GM21423 (cell line): Measurements from ENCODE around the gene SUPV3L1.
"Not testable (repeated sequence)": the region's sequence is repeated elsewhere in the genome, so short reads cannot be mapped to it uniquely, and the experiment has no call there.

Experiments used
- ATAC-seq: cut with Tn5 transposase; IDR thresholded peaks from one replicate; pipeline ENCODE4 v1.9.1; 2021; ENCODE audit warnings: mild to moderate bottlenecking, moderate library complexity; ENCODE audit not compliant: unreplicated experiment

Gene SUPV3L1

GRCh38 chr10:69228151-69228550 is 48.1 kb downstream of the SUPV3L1 start:
- ATAC-seq, result no peak

GRCh38 chr10:69229616-69229916 is 49.5 kb downstream of the SUPV3L1 start:
- ATAC-seq, result no peak

GRCh38 chr10:69230128-69230527 is 50.1 kb downstream of the SUPV3L1 start:
- ATAC-seq, result no peak

- ATAC-seq, result no peak
These were observed 52.2 kb downstream of the SUPV3L1 start for GRCh38 chr10:69232252-69232651.

GRCh38 chr10:69232736-69233480 is 52.9 kb downstream of the SUPV3L1 start:
- ATAC-seq, result no peak

GRCh38 chr10:69234447-69234846 is 54.4 kb downstream of the SUPV3L1 start:
- ATAC-seq, result no peak

- peak; percentile 83 for ATAC-seq
These were observed 57.6 kb downstream of the SUPV3L1 start for GRCh38 chr10:69237528-69238159.

- ATAC-seq, result no peak
These were observed 59.1 kb downstream of the SUPV3L1 start for GRCh38 chr10:69239136-69239535.

- ATAC-seq, result no peak
These were observed 59.9 kb downstream of the SUPV3L1 start for GRCh38 chr10:69239816-69240434.

- no peak for ATAC-seq
These were observed 60.4 kb downstream of the SUPV3L1 start for GRCh38 chr10:69240455-69240854.

- ATAC-seq, result no peak
These were observed 61.5 kb downstream of the SUPV3L1 start for GRCh38 chr10:69241575-69241974.

GRCh38 chr10:69242040-69242851 is 62.2 kb downstream of the SUPV3L1 start:
- ATAC-seq, result no peak

GRCh38 chr10:69242852-69243212 is 62.8 kb downstream of the SUPV3L1 start:
- no peak for ATAC-seq

GRCh38 chr10:69243817-69244216 is 63.8 kb downstream of the SUPV3L1 start:
- ATAC-seq, result no peak

GRCh38 chr10:69246036-69246435 is 66.0 kb downstream of the SUPV3L1 start:
- ATAC-seq, result no peak

GRCh38 chr10:69246581-69247312 is 66.7 kb downstream of the SUPV3L1 start:
- ATAC-seq, result no peak

GRCh38 chr10:69247313-69247710 is 67.3 kb downstream of the SUPV3L1 start:
- ATAC-seq, result no peak

GRCh38 chr10:69248117-69248730 is 68.2 kb downstream of the SUPV3L1 start:
- no peak for ATAC-seq

- ATAC-seq, result no peak
These were observed 70.0 kb downstream of the SUPV3L1 start for GRCh38 chr10:69250041-69250440.

- not testable (repeated sequence) for ATAC-seq
These were observed 71.4 kb downstream of the SUPV3L1 start for GRCh38 chr10:69251417-69251816.
